Endothelial cell of umbilical vein (primary cell): ENCODE data around the gene PLEKHA4. TPM values are rescaled to one million over a fixed set of nuclear protein-coding genes. Genes with fewer than 3 reads are reported as not detected.
"Not testable (repeated sequence)": the region's sequence is repeated elsewhere in the genome, so short reads cannot be mapped to it uniquely, and the experiment has no call there.

Experiments used
- BruUV-seq: library from RNA; stranded (reverse); fragments of 400-500 nt; replicated peaks from 2 replicates; lab custom pipeline; 2021; lab: Mats Ljungman, UMichigan
- CTCF ChIA-PET: fragments of 300-600, 350-600 bp; sonication (Branson Sonifier 250); formaldehyde crosslinking; loops from one replicate; lab custom pipeline; 2021; ENCODE audit warnings: antibody characterized with exemption, inconsistent platforms; lab: Charles Lee
- POLR2A ChIA-PET: fragments of 300-600, 350-600 bp; sonication (Branson Sonifier 250); formaldehyde crosslinking; loops from one replicate; lab custom pipeline; 2021; ENCODE audit warnings: antibody characterized with exemption, inconsistent platforms; lab: Charles Lee
- DNase-seq: peaks from one replicate; pipeline ENCODE4 v3.0.0-alpha.2; 2011; ENCODE audit warnings: low read depth, low spot score
- FAIRE-seq: peaks from 2 replicates; lab custom pipeline; 2011; peaks lifted over from hg19 to GRCh38; lab: Jason Lieb, UNC
- H2AFZ ChIP-seq: 2 replicates; pipeline ENCODE4 v1.6.0; 2012; ENCODE audit warnings: low read depth, low read length, control low read depth, inconsistent platforms
- H3K27ac ChIP-seq: 2 replicates; pipeline ENCODE4 v1.5.1; 2011; ENCODE audit warnings: low read depth, mild to moderate bottlenecking, control low read depth, low read length, moderate library complexity; ENCODE audit not compliant: insufficient read depth
- H3K27me3 ChIP-seq, 2 experiments: 2 replicates each; pipeline versions ENCODE4 v1.6.0 to v1.6.1; 2011; ENCODE audit warnings: low read length in 2 of 2, mixed read lengths in 1 of 2; ENCODE audit not compliant: control insufficient read depth in 2 of 2, insufficient read depth in 2 of 2
- H3K36me3 ChIP-seq, 2 experiments: 2 replicates in 1 of 2; 3 replicates in 1 of 2; pipeline ENCODE4 v1.5.1; 2011; ENCODE audit warnings: low read length in 2 of 2, mild to moderate bottlenecking in 1 of 2, moderate library complexity in 1 of 2; ENCODE audit not compliant: control insufficient read depth in 2 of 2, insufficient read depth in 2 of 2; ENCODE audit errors: extremely low read depth in 1 of 2
- H3K4me1 ChIP-seq: 3 replicates; pipeline ENCODE4 v1.5.1; 2011; ENCODE audit warnings: mild to moderate bottlenecking, low read length; ENCODE audit not compliant: control insufficient read depth, insufficient read depth; ENCODE audit errors: extremely low read depth
- H3K4me2 ChIP-seq: 2 replicates; pipeline ENCODE4 v1.6.1; 2011; ENCODE audit warnings: low read length, control low read depth, mixed read lengths; ENCODE audit not compliant: insufficient read depth
- H3K4me3 ChIP-seq, 3 experiments: fragments of 200-600 bp in 1 of 3; sonication (generic), shearing (Covaris generic) in 1 of 3; replicated peaks in 1 of 3; 2 replicates each; pipeline ENCODE4 v1.5.1; 2011 to 2016; ENCODE audit warnings: control low read depth in 3 of 3, low read length in 3 of 3, mild to moderate bottlenecking in 2 of 3, inconsistent platforms in 1 of 3, low read depth in 1 of 3, moderate library complexity in 1 of 3; ENCODE audit not compliant: insufficient read depth in 1 of 3
- H3K79me2 ChIP-seq: 2 replicates; pipeline ENCODE4 v1.6.0; 2012; ENCODE audit warnings: low read length, inconsistent platforms; ENCODE audit not compliant: control insufficient read depth, insufficient read depth
- H3K9ac ChIP-seq: replicated peaks from 2 replicates; pipeline ENCODE3; 2011; ENCODE audit warnings: low read length, control low read depth; ENCODE audit not compliant: insufficient read depth; ENCODE audit errors: extremely low read depth
- H3K9me1 ChIP-seq: replicated peaks from 3 replicates; pipeline ENCODE4 v1.6.0; 2011; ENCODE audit warnings: mild to moderate bottlenecking, low read length; ENCODE audit not compliant: control insufficient read depth, insufficient read depth; ENCODE audit errors: extremely low read depth
- H3K9me3 ChIP-seq: replicated peaks from 2 replicates; pipeline ENCODE4 v1.5.1; 2012; ENCODE audit warnings: low read length, inconsistent platforms; ENCODE audit not compliant: control insufficient read depth, insufficient read depth
- H4K20me1 ChIP-seq: replicated peaks from 2 replicates; pipeline ENCODE3; 2011; ENCODE audit warnings: mild to moderate bottlenecking, low read length; ENCODE audit not compliant: control insufficient read depth, insufficient read depth; ENCODE audit errors: extremely low read depth
- EZH2 ChIP-seq: IDR thresholded peaks from 2 replicates; pipeline ENCODE4 v1.6.1; 2012; ENCODE audit warnings: borderline replicate concordance, low read depth, mild to moderate bottlenecking, moderate library complexity, low read length, inconsistent platforms; ENCODE audit not compliant: severe bottlenecking
- FOS ChIP-seq: IDR thresholded peaks from 2 replicates; pipeline ENCODE4 v1.6.1; 2011; ENCODE audit warnings: mild to moderate bottlenecking, low read length, moderate library complexity, borderline replicate concordance; ENCODE audit not compliant: insufficient read depth
- GATA2 ChIP-seq: IDR thresholded peaks from 2 replicates; pipeline ENCODE4 v1.7.0; 2011; ENCODE audit warnings: low read depth, mild to moderate bottlenecking, moderate library complexity, mixed read lengths, low read length; ENCODE audit not compliant: insufficient read length, insufficient read depth
- JUN ChIP-seq: IDR thresholded peaks from 2 replicates; pipeline ENCODE4 v1.6.1; 2011; ENCODE audit warnings: borderline replicate concordance, low read depth; ENCODE audit not compliant: insufficient read length, insufficient read depth
- MYC ChIP-seq: IDR thresholded peaks from one replicate; pipeline ENCODE4 v1.6.1; 2011; ENCODE audit warnings: mild to moderate bottlenecking, low read depth, low read length
- POLR2A ChIP-seq: IDR thresholded peaks from 2 replicates; pipeline ENCODE4 v1.6.1; 2012; ENCODE audit warnings: low read depth, mild to moderate bottlenecking, control low read depth, low read length
- POLR2AphosphoS5 ChIP-seq: IDR thresholded peaks from 2 replicates; pipeline ENCODE4 v1.6.1; 2012; ENCODE audit warnings: low read depth, mild to moderate bottlenecking, control low read depth, low read length, moderate library complexity; ENCODE audit not compliant: insufficient read depth
- dilution Hi-C: fragments of 300-500 bp; cut with MboI; formaldehyde crosslinking; loops from one replicate; pipeline ENCODE4 v1.15.0; 2019; ENCODE audit warnings: low sequenced_read_pairs; ENCODE audit not compliant: extremely low pct_ligation_motif_present
- intact Hi-C: fragments of 100-400 bp; cut with micrococcal nuclease; formaldehyde crosslinking; loops from one replicate; pipeline ENCODE4 v1.10.0; 2022
- polyA plus RNA-seq, 4 experiments: library from polyadenylated mRNA; depleted of rRNA in 3 of 4; stranded (reverse) in 3 of 4; unstranded in 1 of 4; fragments of >200 nt; gene quantifications; 2 replicates each; pipeline versions ENCODE4 v1.2.1 to v1.2.3, GENCODE V29; 2011 to 2012; ENCODE audit warnings: missing spikeins in 1 of 4
- total RNA-seq: library from RNA; stranded (reverse); gene quantifications from 2 replicates; pipeline ENCODE4 v1.2.3, GENCODE V29; 2021
- TF ChIP-seq, protein P1 (sequence below), 2 donors: IDR thresholded peaks; 1 replicate in 1 of 2; 2 replicates in 1 of 2; pipeline ENCODE4 v1.5.1; 2011; ENCODE audit warnings: low read length in 2 of 2, mild to moderate bottlenecking in 2 of 2, moderate library complexity in 2 of 2, control low read depth in 1 of 2, inconsistent platforms in 1 of 2, low read depth in 1 of 2; ENCODE audit not compliant: insufficient read depth in 1 of 2; ENCODE audit errors: extremely low read depth in 1 of 2
- TF ChIP-seq, protein P2 (sequence below): IDR thresholded peaks from 2 replicates; pipeline ENCODE4 v1.6.1; 2011; ENCODE audit not compliant: insufficient read depth, insufficient read length

Gene PLEKHA4
- total and polyA plus RNA-seq, 2 donors (not counting 3 experiments of a cell fraction or from before 2014, with no cell fraction given): 4.5 to 10.1 TPM

DNA sequence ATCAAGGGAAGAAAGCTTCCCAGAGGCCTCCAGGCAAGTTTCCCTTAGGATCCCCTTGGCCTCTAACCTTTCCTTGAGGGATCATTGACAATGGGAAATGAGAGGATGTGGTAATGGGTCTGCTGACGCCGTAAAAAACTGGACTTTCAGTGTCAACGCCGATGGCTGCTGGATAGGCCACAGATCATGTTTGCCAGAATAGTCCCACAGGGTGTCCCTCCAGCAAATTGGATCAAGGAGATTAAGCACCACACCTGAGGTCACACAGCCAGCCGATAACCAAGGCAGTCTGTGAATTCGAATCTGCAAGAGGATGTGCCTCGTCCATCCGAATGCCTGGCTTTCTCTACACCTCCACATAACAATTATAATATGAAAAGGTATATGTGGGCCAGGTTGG is 75.1 kb downstream of the PLEKHA4 start:
- no peak for FAIRE-seq
- POLR2A ChIA-PET: no interaction called here
- no peak for DNase-seq
- H3K4me3 ChIP-seq: no peak overlapping the region
- H3K27me3 ChIP-seq: no peaks in the 10 kb centered on the region
- H3K79me2 ChIP-seq: no peaks in the 10 kb centered on the region
- no peak overlapping the region for H3K9ac ChIP-seq
- no peaks in the 10 kb centered on the region for H3K36me3 ChIP-seq
- H2AFZ ChIP-seq: no peak overlapping the region
- H3K4me1 ChIP-seq: peaks cover 3% of the 10 kb centered on the region
- dilution Hi-C loops (no loop called here), intact Hi-C loops (no loop called here)
- TF ChIP-seq MYC: no peak
- TF ChIP-seq FOS: no peak
- TF ChIP-seq, protein P1, sequence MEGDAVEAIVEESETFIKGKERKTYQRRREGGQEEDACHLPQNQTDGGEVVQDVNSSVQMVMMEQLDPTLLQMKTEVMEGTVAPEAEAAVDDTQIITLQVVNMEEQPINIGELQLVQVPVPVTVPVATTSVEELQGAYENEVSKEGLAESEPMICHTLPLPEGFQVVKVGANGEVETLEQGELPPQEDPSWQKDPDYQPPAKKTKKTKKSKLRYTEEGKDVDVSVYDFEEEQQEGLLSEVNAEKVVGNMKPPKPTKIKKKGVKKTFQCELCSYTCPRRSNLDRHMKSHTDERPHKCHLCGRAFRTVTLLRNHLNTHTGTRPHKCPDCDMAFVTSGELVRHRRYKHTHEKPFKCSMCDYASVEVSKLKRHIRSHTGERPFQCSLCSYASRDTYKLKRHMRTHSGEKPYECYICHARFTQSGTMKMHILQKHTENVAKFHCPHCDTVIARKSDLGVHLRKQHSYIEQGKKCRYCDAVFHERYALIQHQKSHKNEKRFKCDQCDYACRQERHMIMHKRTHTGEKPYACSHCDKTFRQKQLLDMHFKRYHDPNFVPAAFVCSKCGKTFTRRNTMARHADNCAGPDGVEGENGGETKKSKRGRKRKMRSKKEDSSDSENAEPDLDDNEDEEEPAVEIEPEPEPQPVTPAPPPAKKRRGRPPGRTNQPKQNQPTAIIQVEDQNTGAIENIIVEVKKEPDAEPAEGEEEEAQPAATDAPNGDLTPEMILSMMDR (IDR thresholded peaks at IDR 0.05; ENCODE audit: extremely low read depth in 1 of 2, insufficient read depth in 1 of 2, low read depth in 1 of 2, low read length in 2 of 2): no peak
- no peak for TF ChIP-seq POLR2A
- TF ChIP-seq EZH2: no peak
- TF ChIP-seq POLR2AphosphoS5: no peak
- TF ChIP-seq, protein P2, sequence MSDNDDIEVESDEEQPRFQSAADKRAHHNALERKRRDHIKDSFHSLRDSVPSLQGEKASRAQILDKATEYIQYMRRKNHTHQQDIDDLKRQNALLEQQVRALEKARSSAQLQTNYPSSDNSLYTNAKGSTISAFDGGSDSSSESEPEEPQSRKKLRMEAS: no peak
- TF ChIP-seq JUN: no peak
- TF ChIP-seq GATA2: no peak
- no peaks in the 10 kb centered on the region for H4K20me1 ChIP-seq
- H3K4me2 ChIP-seq: no peak overlapping the region
- CTCF ChIA-PET: interaction anchor here (1.5 to 11.1 kb wide), 3 partner anchors 43 to 178 kb away, joined by 6 to 427 read pairs (median 108); partner anchors contain the start of gene HSD17B14
- no TSS peak for BruUV-seq
- no peaks in the 10 kb centered on the region for H3K9me1 ChIP-seq
- H3K27ac ChIP-seq: no peak overlapping the region
- H3K9me3 ChIP-seq: no peaks in the 10 kb centered on the region

DNA sequence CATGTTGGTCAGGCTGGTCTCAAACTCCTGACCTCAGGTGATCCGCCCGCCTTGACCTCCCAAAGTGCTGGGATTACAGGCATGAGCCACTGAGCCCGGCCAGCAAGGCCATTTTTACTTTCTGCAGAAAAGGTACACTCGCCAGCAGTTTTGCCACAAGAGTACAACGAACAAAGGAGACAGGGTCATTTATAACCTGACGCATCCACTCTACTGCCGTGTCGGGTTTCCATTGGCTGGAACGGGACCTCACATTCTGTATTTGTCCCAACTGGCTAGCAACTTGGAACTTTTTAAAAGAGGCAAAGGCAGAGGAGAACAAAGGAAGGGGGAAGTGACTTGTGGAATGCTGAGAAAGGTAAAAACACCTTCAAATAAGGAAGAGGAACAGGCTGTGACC is 81.1 kb downstream of the PLEKHA4 start:
- H3K4me2 ChIP-seq, H3K4me3 ChIP-seq, DNase-seq, H3K79me2 ChIP-seq, H3K9ac ChIP-seq, H3K4me1 ChIP-seq, H3K9me1 ChIP-seq, intact Hi-C loops, H3K9me3 ChIP-seq, dilution Hi-C loops, H3K27me3 ChIP-seq, H3K27ac ChIP-seq, H2AFZ ChIP-seq, H3K36me3 ChIP-seq, H4K20me1 ChIP-seq, BruUV-seq, FAIRE-seq: not testable (repeated sequence)
- CTCF ChIA-PET: interaction anchor here (0.7 to 11.1 kb wide), 30 partner anchors 8 to 438 kb away, joined by 3 to 427 read pairs (median 8); partner anchors contain the start of genes BCAT2, CA11, DHDH and HSD17B14
- POLR2A ChIA-PET: interaction anchor here (0.6 kb wide), 1 partner anchor 24 kb away, joined by 3 read pairs; no protein-coding TSS in a partner anchor
